ENCODE data around the gene ABHD16A.
A peak's percentile ranks its signal among the peaks of the same experiment; 100 is the strongest.
"Not testable (repeated sequence)": the region's sequence is repeated elsewhere in the genome, so short reads cannot be mapped to it uniquely, and the experiment has no call there.

The ABHD16A gene

DNA sequence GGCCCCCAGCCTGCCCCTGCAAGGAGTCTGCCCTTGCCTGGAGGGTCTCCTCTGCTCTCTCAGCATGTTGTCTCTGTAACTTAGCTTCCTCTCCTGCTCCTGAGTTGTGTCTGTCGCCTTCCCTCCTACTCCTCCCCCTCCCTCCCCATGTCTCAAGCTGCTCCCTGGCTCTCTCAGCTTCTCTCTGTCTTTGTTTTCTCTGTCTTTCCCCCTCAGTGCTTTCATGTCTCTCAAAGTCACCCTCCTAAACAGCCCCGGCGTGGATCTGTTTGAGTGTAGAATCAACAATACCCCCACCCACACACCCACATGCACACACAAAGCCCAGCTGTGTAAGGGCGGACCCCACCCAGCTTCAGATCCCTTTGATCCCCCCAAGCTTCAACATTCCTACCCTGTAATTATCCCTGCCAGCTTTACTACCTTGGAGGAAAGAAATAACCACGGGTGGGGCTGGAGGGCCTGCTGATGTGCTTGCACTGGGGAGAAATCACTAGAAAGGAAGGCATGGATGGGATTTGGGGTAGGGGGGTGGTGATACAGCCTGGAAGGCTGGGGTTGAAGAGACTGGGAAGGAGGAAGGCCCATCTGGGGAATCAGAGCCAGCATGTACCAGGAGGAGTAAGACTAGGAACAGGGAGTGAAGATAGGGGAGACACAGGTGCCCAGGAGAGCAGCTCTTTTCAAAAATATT is 11.0 kb upstream of the ABHD16A start:
- peak in 1 of 2 experiments; percentile 28 for DNase-seq

- DNase-seq, result no peak
These were observed 10.3 kb upstream of the ABHD16A start for GRCh38 chr6:31713465-31713864.

- no peak for DNase-seq
These were observed 9.2 kb upstream of the ABHD16A start for GRCh38 chr6:31712296-31712695.

DNA sequence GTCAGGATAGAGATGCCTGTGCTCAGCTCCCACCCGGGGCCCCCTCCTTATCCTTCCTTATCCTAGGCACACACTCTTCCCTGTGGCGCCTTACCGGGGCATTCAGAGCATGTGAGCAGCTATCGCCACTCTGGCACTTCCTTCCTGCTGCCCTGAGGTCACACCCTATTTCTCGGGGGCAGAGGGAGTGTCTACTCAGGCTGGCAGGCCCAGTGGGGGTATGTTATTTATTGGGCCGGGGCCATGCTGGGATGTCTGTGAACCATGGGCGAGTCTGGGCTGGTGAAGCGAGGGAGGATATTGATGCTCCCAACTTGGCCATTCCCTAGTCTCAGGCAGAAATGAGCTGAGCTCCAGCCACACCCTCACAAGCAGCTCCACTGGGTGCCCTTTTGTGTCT is 8.1 kb upstream of the ABHD16A start:
- DNase-seq, result no peak

- no peak for DNase-seq
These were observed 7.5 kb upstream of the ABHD16A start for GRCh38 chr6:31710523-31711219.

- not testable (repeated sequence) for DNase-seq
These were observed 6.0 kb upstream of the ABHD16A start for GRCh38 chr6:31709157-31709556.

DNA sequence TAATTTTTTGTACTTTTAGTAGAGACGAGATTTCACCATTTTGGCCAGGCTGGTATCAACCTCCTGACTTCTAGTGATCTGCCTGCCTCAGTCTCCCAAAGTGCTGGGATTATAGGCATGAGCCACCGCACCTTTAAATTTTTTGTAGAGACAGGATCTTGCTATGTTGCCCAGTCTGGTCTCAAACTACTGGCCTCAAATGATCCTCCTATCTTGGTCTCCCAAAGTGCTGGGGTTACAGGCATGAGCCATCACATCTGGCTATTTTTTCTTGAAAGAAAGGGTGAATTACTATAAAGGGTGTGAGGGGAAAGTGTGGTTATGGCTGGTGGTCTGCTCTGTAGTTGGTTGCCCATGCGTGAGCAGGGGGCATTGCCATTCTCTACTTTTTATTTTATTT is 5.1 kb upstream of the ABHD16A start:
- DNase-seq, result no peak

GRCh38 chr6:31707701-31708100 is 4.6 kb upstream of the ABHD16A start:
- DNase-seq, result no peak

GRCh38 chr6:31706599-31706998 is 3.5 kb upstream of the ABHD16A start, which contains the start of gene LY6G6F:
Gene LY6G6F, plus strand, starts transcription at chr6:31706866. Its CDS starts 41 bp downstream, at chr6:31706907.
- no peak for DNase-seq

DNA sequence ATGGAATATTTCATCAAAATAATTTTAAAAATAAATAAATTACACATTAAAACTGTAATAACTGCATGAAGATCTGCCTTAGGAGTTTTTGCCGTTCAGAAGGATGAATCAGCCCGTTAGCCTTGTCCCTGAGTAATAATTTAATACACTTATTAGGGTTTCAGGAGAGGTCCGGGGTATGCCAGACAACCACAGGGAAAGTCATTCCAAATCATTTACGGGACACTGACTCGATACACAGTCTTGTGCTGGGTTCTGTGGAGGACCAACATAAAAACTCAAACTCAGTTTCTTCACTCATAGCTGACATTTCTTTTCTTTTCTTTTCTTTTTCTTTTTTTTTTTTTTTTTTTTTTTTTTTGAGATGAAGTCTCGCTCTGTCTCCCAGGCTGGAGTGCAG is 2.8 kb upstream of the ABHD16A start:
- no peak for DNase-seq

DNA sequence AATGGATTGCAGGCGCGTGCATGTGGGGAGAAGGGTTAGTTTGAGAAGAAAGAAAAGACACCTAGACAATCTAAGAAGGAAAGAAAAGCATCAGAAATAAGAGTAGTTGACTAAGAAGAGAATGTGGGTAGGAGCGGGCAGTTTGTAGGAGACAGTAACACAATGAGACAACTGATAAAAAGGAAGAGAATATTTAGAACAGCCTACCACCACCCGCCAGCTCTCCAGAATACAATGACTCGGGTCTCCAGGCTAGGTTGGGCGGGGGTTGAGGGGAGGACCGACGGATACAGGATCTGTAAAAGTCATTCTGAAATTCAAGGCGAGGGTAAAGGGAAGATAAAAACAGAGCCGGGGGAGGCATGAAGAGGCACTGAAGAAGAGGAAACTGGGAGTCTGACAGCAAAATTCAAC is 712 bp downstream of the ABHD16A start:
- DNase-seq, result no peak

- peak in 1 of 2 experiments; percentile 16 for DNase-seq
These were observed 1.3 kb downstream of the ABHD16A start for GRCh38 chr6:31701666-31702404.

DNA sequence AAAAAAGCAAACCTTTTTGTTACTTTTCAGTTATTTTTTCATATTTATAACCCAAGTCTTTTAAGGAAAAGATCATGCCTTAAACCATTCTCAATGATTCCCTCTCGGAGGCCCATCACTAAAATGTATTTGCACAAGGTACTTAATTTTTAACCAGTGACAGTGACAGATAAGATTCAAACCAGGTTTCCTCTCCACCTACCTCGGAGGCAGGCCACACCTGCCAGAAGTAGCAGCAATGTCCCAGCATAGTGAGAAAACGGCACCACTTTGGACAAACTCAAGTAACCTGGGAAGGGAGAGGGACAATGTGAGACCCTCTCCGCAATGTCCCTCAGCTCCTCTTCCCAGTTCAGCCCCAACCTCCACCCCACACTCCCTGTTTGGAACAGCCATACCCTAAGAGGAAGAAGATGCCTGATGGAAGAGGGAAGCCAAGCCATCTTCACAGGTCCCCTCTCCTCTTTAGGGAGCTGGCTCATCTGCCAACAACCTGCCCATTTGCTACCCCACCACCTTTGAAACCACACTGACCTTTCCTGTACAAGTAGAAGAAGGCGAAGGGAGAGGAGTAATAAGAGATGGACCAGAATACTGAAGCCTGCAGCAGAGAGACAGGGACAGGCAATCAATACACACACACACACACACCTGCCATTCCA is 2.3 kb downstream of the ABHD16A start:
- DNase-seq, result no peak

DNA sequence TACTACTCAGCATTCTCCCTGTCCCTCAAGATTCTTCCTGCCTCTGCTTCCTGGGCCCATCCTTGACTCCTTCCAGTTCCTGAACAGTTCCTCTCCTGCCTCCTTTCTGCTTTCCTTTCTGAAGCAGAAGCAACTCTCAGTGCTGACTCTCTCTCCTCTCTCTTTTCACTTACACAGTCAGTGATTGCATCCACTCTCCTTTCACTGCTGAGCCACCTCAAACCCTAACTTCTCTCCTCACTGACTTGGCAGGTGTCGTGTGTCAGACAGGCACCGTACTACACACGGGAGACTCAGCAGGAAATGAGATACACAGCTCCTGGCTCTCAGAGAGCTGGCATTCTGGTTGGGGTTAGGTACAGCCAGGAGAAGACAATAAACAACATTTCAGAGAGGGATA is 5.6 kb downstream of the ABHD16A start:
- no peak for DNase-seq

DNA sequence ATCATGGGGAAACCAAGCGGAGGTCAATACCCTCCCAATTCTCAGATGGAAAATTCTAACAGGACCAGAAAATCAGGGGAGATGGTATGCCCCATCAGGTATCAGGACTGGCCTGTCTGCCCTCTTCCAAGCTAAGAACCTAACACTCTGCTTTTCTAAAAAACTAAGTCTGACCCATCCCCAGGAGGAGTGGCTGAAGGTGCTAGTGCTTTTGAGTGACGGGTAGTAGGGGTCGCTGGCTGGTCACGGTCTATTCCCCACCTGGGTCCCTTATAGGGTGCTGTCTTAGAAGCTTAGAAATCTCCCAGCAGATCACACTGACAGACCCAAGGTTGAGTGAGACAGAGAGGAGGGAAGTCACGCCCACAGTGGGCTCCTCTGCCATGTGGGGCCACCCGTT is 9.6 kb downstream of the ABHD16A start:
- no peak for DNase-seq

- DNase-seq, result no peak
These were observed 10.2 kb downstream of the ABHD16A start for GRCh38 chr6:31692886-31693285.

DNA sequence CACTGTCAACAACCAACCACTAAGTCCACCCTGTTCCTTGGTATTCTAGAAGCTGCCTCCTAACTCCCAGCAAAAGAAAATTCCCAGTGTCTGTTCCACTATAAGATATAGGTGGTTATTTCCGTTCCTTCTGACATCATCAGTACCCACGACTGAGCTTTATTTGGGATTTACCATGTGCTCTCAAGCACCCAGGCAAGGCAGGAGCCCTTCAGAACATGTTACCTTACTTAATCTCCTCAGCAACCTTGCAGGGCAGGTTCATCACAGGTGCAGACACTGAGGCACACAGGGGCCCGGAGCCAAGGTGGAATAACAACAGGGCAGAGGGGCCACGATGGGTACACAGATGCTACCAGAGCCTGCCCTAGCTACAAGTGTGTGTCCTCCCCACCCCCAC is 10.8 kb downstream of the ABHD16A start:
- DNase-seq, result no peak

- DNase-seq, result no peak
These were observed 11.5 kb downstream of the ABHD16A start for GRCh38 chr6:31691564-31692108.

DNA sequence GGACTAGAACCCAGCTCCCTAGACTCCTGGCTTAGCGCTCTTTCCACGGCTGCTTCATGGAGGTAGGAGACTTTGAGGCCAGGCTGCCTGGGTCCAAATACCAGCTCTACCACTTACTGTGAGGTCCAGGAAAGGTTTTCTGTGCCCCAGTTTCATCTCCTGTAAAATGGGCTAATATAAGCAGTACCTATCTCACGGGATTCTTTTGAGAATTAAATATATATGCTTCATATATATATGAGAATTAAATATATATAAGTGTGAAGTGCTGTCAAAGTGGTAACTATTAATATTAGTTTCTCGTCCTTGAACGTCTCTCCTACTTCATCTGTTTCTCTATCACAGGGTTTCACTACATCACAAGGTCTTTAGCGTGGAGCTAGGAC is 12.1 kb downstream of the ABHD16A start:
- no peak for DNase-seq

DNA sequence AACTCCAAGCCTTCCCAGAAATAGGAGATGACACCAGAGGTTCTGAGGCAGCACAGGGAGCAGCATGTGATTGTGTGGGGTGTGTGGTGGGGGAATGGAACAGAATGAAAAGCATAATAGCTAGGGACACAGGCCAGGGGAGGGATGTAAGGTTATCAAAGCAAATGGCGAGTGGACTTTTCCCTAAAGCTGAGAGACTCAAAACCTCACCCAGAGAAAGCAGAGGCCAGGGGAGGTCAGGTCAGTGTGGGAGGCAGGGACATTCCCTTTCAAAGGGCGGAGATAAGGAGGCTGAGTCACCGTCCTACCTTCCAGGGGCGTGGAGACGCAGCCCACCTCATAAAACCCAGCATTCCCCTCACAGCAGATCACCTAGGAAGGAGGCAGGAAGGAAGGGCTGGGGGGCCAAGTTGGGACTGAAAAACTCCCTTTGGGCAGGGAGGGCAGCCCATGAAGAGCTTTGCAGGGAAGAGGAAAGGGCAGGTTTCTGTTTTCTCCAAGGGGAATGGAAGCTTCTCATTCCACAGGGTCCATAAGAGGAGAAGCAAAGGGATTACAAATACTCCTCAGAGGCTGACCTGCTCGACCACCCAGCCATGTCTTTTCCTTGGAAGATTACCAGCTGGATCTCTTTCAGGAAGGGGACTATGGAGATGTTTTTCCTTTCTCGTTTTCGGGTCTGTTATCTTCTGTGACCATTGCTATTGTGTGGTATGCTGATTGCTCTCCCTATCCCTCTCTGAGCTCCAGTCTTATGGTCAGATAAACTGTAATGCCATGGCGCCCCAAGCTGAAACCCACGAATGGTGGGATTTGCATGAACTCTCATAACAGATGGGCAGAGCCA is 12.7 kb downstream of the ABHD16A start:
- DNase-seq, result no peak

DNA sequence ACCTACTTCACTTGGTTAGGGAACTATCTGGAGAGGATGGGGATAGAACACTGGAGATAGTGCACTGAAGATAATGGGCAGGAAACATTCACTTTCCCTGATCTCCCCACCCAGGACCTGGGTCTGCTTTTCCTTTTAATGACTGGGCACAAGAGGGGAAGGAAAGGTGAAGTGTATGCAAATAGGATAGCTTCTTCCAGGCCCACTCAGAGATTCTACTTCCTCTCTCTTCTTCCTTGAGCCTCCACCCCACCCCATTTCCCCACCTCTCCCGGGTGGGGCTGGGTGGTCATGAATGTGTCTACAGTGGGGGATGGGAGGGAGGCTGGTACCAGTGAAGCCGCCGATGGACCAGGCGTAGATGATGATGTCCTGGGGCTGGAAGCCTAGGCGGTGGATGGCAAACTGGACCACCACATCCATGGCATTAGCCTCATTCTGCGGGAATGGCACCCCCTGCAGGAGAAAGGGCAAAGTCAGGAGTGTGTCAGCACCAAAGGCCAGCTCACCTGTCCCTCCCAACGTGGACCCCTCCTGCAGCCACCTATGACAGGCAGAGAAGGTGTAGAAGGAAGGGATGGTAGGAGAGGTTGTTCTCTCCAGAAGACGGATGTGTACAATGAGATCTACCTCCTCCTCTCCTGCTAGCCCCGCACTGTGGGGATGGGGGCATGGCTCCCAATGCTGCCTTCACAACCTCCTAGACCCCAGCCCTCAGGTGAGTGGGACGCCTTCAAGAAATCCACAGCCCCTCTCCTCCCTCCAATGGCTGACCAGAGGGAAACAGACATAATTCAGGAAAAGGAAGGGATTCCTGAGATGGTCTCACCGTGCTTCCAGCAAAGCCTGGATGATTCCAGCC is 13.6 kb downstream of the ABHD16A start:
- DNase-seq, result no peak
